ENCODE measurements around the gene GADL1.

The GADL1 gene

DNA sequence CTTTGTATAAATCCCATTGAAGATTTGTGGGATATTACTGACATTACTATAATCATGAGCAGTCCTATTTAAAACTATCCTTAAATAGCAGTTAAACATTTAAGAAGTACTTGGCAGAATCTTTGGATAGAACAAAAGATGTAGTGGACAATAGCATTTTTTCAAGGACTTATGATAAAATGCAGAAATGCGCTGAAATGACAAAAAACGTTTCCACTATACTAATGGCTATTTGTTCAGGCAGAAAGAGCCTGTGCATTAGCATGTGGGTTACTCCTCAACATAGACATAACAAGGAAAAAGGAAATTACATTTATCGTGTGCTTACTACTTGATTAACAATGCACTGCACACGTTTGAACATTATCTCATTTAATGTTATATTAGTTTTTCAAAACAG, 80.7 kb downstream of the GADL1 start:
- no peak overlapping the region for H3K4me3 ChIP-seq (ENCODE audit: insufficient read depth, low read length, poor library complexity, severe bottlenecking)
- no peaks in the 10 kb centered on the region for H3K27me3 ChIP-seq (ENCODE audit: low read length)
- H3K27ac ChIP-seq (ENCODE audit: low read depth, low read length): no peak overlapping the region
- H3K4me2 ChIP-seq (ENCODE audit: low read depth, low read length, poor library complexity, severe bottlenecking): no peak overlapping the region
- H3K9me2 ChIP-seq (replicated peaks; ENCODE audit: insufficient read depth, low read length): no peaks in the 10 kb centered on the region
- no peak overlapping the region for H3K9ac ChIP-seq (ENCODE audit: low read length)
- no peaks in the 10 kb centered on the region for H3K36me3 ChIP-seq (ENCODE audit: low read length)
- H4K20me1 ChIP-seq (ENCODE audit: low read depth, low read length): no peaks in the 10 kb centered on the region
- no peak overlapping the region for H2AFZ ChIP-seq (ENCODE audit: low read depth, low read length, severe bottlenecking)
- H3K79me2 ChIP-seq (ENCODE audit: insufficient read depth, low read length): no peaks in the 10 kb centered on the region
- TF ChIP-seq EZH2phosphoT487 (conservative IDR thresholded peaks at IDR 0.05; ENCODE audit: low read length) (no peak), CTCF (IDR thresholded peaks at IDR 0.05; ENCODE audit: insufficient read depth, low read length, poor library complexity, severe bottlenecking) (no peak)
- H3F3A ChIP-seq (ENCODE audit: insufficient read depth): no peaks in the 10 kb centered on the region
- no peaks in the 10 kb centered on the region for H3K9me3 ChIP-seq (ENCODE audit: insufficient read depth, low read length)

DNA sequence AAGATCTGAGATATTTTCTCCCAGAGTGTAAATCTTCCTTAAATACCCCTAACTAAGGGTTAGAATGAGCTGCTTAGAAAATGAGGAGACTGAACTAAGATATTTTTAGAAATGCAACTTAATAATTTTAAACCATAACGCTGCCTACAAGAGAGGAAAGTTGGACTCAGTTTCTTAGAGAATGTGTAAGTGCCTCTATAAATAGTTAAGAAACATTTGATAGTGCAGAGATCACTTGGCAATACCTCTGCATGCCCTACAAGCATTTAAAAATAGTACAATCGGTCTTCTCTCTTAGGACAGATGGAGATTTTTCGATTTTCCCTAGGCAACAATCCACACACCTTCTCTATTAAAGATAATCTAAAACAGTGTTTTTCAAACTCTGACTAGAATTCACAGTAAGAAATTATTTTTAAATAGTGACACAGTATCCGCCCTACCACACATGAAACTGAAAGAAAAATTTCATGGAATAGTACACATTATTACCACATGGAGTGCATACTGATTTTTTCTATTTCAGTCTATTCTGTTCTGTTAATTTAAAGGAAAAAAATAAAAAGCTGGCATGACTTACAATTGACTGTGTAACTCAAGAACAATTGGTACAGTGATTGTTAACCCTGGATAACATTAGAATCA, 83.2 kb downstream of the GADL1 start:
- Histone ChIP-seq H3K27me3 (ENCODE audit: low read length) (no peaks in the 10 kb centered on the region), H3K79me2 (ENCODE audit: insufficient read depth, low read length) (no peaks in the 10 kb centered on the region), H3K27ac (ENCODE audit: low read depth, low read length) (no peak overlapping the region), H3F3A (ENCODE audit: insufficient read depth) (no peaks in the 10 kb centered on the region), H3K4me3 (ENCODE audit: insufficient read depth, low read length, poor library complexity, severe bottlenecking) (no peak overlapping the region), H3K9ac (ENCODE audit: low read length) (no peak overlapping the region), H3K4me2 (ENCODE audit: low read depth, low read length, poor library complexity, severe bottlenecking) (no peak overlapping the region), H4K20me1 (ENCODE audit: low read depth, low read length) (no peaks in the 10 kb centered on the region), H3K9me3 (ENCODE audit: insufficient read depth, low read length) (no peaks in the 10 kb centered on the region), H3K9me2 (replicated peaks; ENCODE audit: insufficient read depth, low read length) (no peaks in the 10 kb centered on the region), H3K36me3 (ENCODE audit: low read length) (no peaks in the 10 kb centered on the region), H2AFZ (ENCODE audit: low read depth, low read length, severe bottlenecking) (no peak overlapping the region)
- TF ChIP-seq CTCF (IDR thresholded peaks at IDR 0.05; ENCODE audit: insufficient read depth, low read length, poor library complexity, severe bottlenecking) (no peak), EZH2phosphoT487 (conservative IDR thresholded peaks at IDR 0.05; ENCODE audit: low read length) (no peak)

GRCh38 chr3:30810625-30811024, 83.8 kb downstream of the GADL1 start:
- Histone ChIP-seq H3K79me2 (ENCODE audit: insufficient read depth, low read length) (no peaks in the 10 kb centered on the region), H3K36me3 (ENCODE audit: low read length) (no peaks in the 10 kb centered on the region), H3K4me3 (ENCODE audit: insufficient read depth, low read length, poor library complexity, severe bottlenecking) (no peak overlapping the region), H3K9ac (ENCODE audit: low read length) (no peak overlapping the region), H3K27ac (ENCODE audit: low read depth, low read length) (no peak overlapping the region), H3K27me3 (ENCODE audit: low read length) (no peaks in the 10 kb centered on the region), H3K9me2 (replicated peaks; ENCODE audit: insufficient read depth, low read length) (no peaks in the 10 kb centered on the region), H3F3A (ENCODE audit: insufficient read depth) (no peaks in the 10 kb centered on the region), H3K9me3 (ENCODE audit: insufficient read depth, low read length) (no peaks in the 10 kb centered on the region), H4K20me1 (ENCODE audit: low read depth, low read length) (no peaks in the 10 kb centered on the region), H3K4me2 (ENCODE audit: low read depth, low read length, poor library complexity, severe bottlenecking) (no peak overlapping the region), H2AFZ (ENCODE audit: low read depth, low read length, severe bottlenecking) (no peak overlapping the region)
- TF ChIP-seq CTCF (IDR thresholded peaks at IDR 0.05; ENCODE audit: insufficient read depth, low read length, poor library complexity, severe bottlenecking) (no peak), EZH2phosphoT487 (conservative IDR thresholded peaks at IDR 0.05; ENCODE audit: low read length) (no peak)
